Mucosa of stomach (tissue), 1 donor: ENCODE measurements around the gene ORC5.

Experiments used
- H3K27me3 ChIP-seq: one replicate; pipeline ENCODE4 v1.7.0; 2013; ENCODE audit warnings: mild to moderate bottlenecking, low read length; ENCODE audit not compliant: control insufficient read depth, insufficient read depth
- H3K36me3 ChIP-seq: one replicate; pipeline ENCODE4 v1.7.0; 2013; ENCODE audit warnings: low read length; ENCODE audit not compliant: control insufficient read depth, insufficient read depth
- H3K4me1 ChIP-seq: one replicate; pipeline ENCODE4 v1.7.0; 2013; ENCODE audit warnings: mild to moderate bottlenecking, low read length; ENCODE audit not compliant: control insufficient read depth, insufficient read depth
- H3K4me3 ChIP-seq: one replicate; pipeline ENCODE4 v1.7.0; 2013; ENCODE audit warnings: low read length
- H3K9ac ChIP-seq: one replicate; pipeline ENCODE4 v1.7.0; 2013; ENCODE audit warnings: mild to moderate bottlenecking, low read length, moderate library complexity
- H3K9me3 ChIP-seq: one replicate; pipeline ENCODE4 v1.7.0; 2013; ENCODE audit warnings: mild to moderate bottlenecking, low read length, moderate library complexity; ENCODE audit not compliant: control insufficient read depth
- donor health status: Pancreatic carcinoma.

The ORC5 gene

GRCh38 chr7:104230606-104231005, 22.8 kb upstream of the ORC5 start:
- Histone ChIP-seq H3K9me3 (no peaks in the 10 kb centered on the region), H3K4me3 (no peak overlapping the region), H3K27me3 (no peaks in the 10 kb centered on the region), H3K36me3 (no peaks in the 10 kb centered on the region), H3K9ac (no peak overlapping the region), H3K4me1 (peaks cover 18% of the 10 kb centered on the region)

GRCh38 chr7:104228442-104228841, 20.6 kb upstream of the ORC5 start:
- H3K4me3 ChIP-seq, result no peak overlapping the region
- no peaks in the 10 kb centered on the region for H3K36me3 ChIP-seq
- no peaks in the 10 kb centered on the region for H3K9me3 ChIP-seq
- H3K9ac ChIP-seq, result no peak overlapping the region
- H3K27me3 ChIP-seq, result no peaks in the 10 kb centered on the region
- H3K4me1 ChIP-seq, result peaks cover 31% of the 10 kb centered on the region

- H3K9me3 ChIP-seq, result no peaks in the 10 kb centered on the region
- peaks cover 21% of the 10 kb centered on the region for H3K4me1 ChIP-seq
- no peak overlapping the region for H3K9ac ChIP-seq
- H3K4me3 ChIP-seq, result no peak overlapping the region
- no peaks in the 10 kb centered on the region for H3K36me3 ChIP-seq
- no peaks in the 10 kb centered on the region for H3K27me3 ChIP-seq
Measured at GRCh38 chr7:104225451-104225850, 17.6 kb upstream of the ORC5 start.

GRCh38 chr7:104217620-104218019, 9.8 kb upstream of the ORC5 start:
- H3K4me1 ChIP-seq, result no peaks in the 10 kb centered on the region
- H3K9ac ChIP-seq, result no peak overlapping the region
- H3K9me3 ChIP-seq, result no peaks in the 10 kb centered on the region
- no peaks in the 10 kb centered on the region for H3K27me3 ChIP-seq
- no peak overlapping the region for H3K4me3 ChIP-seq
- no peaks in the 10 kb centered on the region for H3K36me3 ChIP-seq

- Histone ChIP-seq H3K36me3 (no peaks in the 10 kb centered on the region), H3K4me1 (peaks cover 19% of the 10 kb centered on the region), H3K27me3 (no peaks in the 10 kb centered on the region), H3K9ac (no peak overlapping the region), H3K9me3 (no peaks in the 10 kb centered on the region), H3K4me3 (no peak overlapping the region)
Measured at GRCh38 chr7:104209063-104209462, 1.2 kb upstream of the ORC5 start.

GRCh38 chr7:104208421-104208780, 588 bp upstream of the ORC5 start:
- Histone ChIP-seq H3K27me3 (no peaks in the 10 kb centered on the region), H3K9ac (peak overlapping the region; percentile 89), H3K4me3 (peak overlapping the region; percentile 36)

GRCh38 chr7:104207348-104207730, 474 bp downstream of the ORC5 start:
- Histone ChIP-seq H3K4me3 (peak overlapping the region; percentile 36), H3K4me1 (peaks cover 19% of the 10 kb centered on the region), H3K27me3 (no peaks in the 10 kb centered on the region), H3K9ac (peak overlapping the region; percentile 89), H3K36me3 (no peaks in the 10 kb centered on the region), H3K9me3 (no peaks in the 10 kb centered on the region)

More at GRCh38 chr7:104208421-104208780, 588 bp upstream of the ORC5 start:
- no peaks in the 10 kb centered on the region for H3K9me3 ChIP-seq
- H3K36me3 ChIP-seq, result no peaks in the 10 kb centered on the region
- H3K4me1 ChIP-seq, result peaks cover 19% of the 10 kb centered on the region

GRCh38 chr7:104206841-104207240, 972 bp downstream of the ORC5 start:
- Histone ChIP-seq H3K36me3 (no peaks in the 10 kb centered on the region), H3K9me3 (no peaks in the 10 kb centered on the region), H3K4me1 (peaks cover 19% of the 10 kb centered on the region), H3K4me3 (peak overlapping the region; percentile 36), H3K27me3 (no peaks in the 10 kb centered on the region), H3K9ac (peak overlapping the region; percentile 89)

- no peaks in the 10 kb centered on the region for H3K9me3 ChIP-seq
- H3K36me3 ChIP-seq, result no peaks in the 10 kb centered on the region
- no peak overlapping the region for H3K4me3 ChIP-seq
- H3K4me1 ChIP-seq, result no peaks in the 10 kb centered on the region
- no peak overlapping the region for H3K9ac ChIP-seq
- H3K27me3 ChIP-seq, result no peaks in the 10 kb centered on the region
Measured at GRCh38 chr7:104198673-104199278, 9.0 kb downstream of the ORC5 start.

- Histone ChIP-seq H3K36me3 (no peaks in the 10 kb centered on the region), H3K4me1 (no peaks in the 10 kb centered on the region), H3K4me3 (no peak overlapping the region), H3K9ac (no peak overlapping the region), H3K27me3 (no peaks in the 10 kb centered on the region), H3K9me3 (no peaks in the 10 kb centered on the region)
Measured at GRCh38 chr7:104196161-104196560, 11.7 kb downstream of the ORC5 start.

GRCh38 chr7:104192434-104192833, 15.4 kb downstream of the ORC5 start:
- no peaks in the 10 kb centered on the region for H3K27me3 ChIP-seq
- no peak overlapping the region for H3K4me3 ChIP-seq
- no peaks in the 10 kb centered on the region for H3K4me1 ChIP-seq
- H3K9me3 ChIP-seq, result no peaks in the 10 kb centered on the region
- H3K36me3 ChIP-seq, result no peaks in the 10 kb centered on the region
- no peak overlapping the region for H3K9ac ChIP-seq

GRCh38 chr7:104185346-104185745, 22.5 kb downstream of the ORC5 start:
- no peaks in the 10 kb centered on the region for H3K27me3 ChIP-seq
- no peak overlapping the region for H3K4me3 ChIP-seq
- H3K9ac ChIP-seq, result no peak overlapping the region
- H3K4me1 ChIP-seq, result no peaks in the 10 kb centered on the region
- peaks cover 6% of the 10 kb centered on the region for H3K36me3 ChIP-seq
- H3K9me3 ChIP-seq, result no peaks in the 10 kb centered on the region

- H3K9me3 ChIP-seq, result no peaks in the 10 kb centered on the region
- peaks cover 6% of the 10 kb centered on the region for H3K36me3 ChIP-seq
- H3K27me3 ChIP-seq, result no peaks in the 10 kb centered on the region
- H3K4me1 ChIP-seq, result peaks cover 10% of the 10 kb centered on the region
- H3K4me3 ChIP-seq, result no peak overlapping the region
- H3K9ac ChIP-seq, result no peak overlapping the region
Measured at GRCh38 chr7:104179178-104179577, 28.6 kb downstream of the ORC5 start.
